AG20443 (cell line): ENCODE results near the gene OR2A12.
"Not testable (repeated sequence)": the region's sequence is repeated elsewhere in the genome, so short reads cannot be mapped to it uniquely, and the experiment has no call there.

Source experiments
- DNase-seq: peaks from one replicate; pipeline ENCODE4 v3.0.0; 2012; ENCODE audit warnings: low spot score, mixed read lengths

OR2A12 gene

GRCh38 chr7:144122876-144123275, 36.8 kb downstream of the OR2A12 start, which contains the start of gene OR2A14:
OR2A14 (plus strand) TSS chr7:144123176; CDS start chr7:144129113, 5,937 bp downstream.
- no peak for DNase-seq

GRCh38 chr7:144127714-144128334, 41.7 kb downstream of the OR2A12 start:
- peak; percentile 88 for DNase-seq

GRCh38 chr7:144129601-144130000, 43.5 kb downstream of the OR2A12 start:
- not testable (repeated sequence) for DNase-seq

GRCh38 chr7:144130730-144131129, 44.7 kb downstream of the OR2A12 start:
- DNase-seq: no peak

GRCh38 chr7:144132262-144132661, 46.2 kb downstream of the OR2A12 start:
- no peak for DNase-seq

GRCh38 chr7:144133307-144133706, 47.2 kb downstream of the OR2A12 start:
- DNase-seq: no peak

GRCh38 chr7:144134116-144134515, 48.0 kb downstream of the OR2A12 start:
- no peak for DNase-seq

- no peak for DNase-seq
Measured at GRCh38 chr7:144137501-144137900, 51.4 kb downstream of the OR2A12 start.

- no peak for DNase-seq
Measured at GRCh38 chr7:144142187-144142586, 56.1 kb downstream of the OR2A12 start.

- DNase-seq: no peak
Measured at GRCh38 chr7:144144426-144144825, 58.3 kb downstream of the OR2A12 start.

GRCh38 chr7:144148224-144148827, 62.2 kb downstream of the OR2A12 start:
- no peak for DNase-seq
